B cell (primary cell): Measurements from ENCODE around the gene PAMR1. TPM values are rescaled to one million over a fixed set of nuclear protein-coding genes. Genes with fewer than 3 reads are reported as not detected.

Experiments used
- ATAC-seq: fragments of 200-7000 bp; cut with Tn5 transposase; one replicate; pipeline ENCODE4 v1.10.0; 2021; ENCODE audit warnings: low read depth, mild to moderate bottlenecking, moderate number of reproducible peaks, moderate library complexity
- CTCF ChIA-PET: fragments of 350-600 bp; sonication (Branson Sonifier 250); formaldehyde crosslinking; loops from one replicate; lab custom pipeline; 2021; ENCODE audit warnings: antibody characterized with exemption, inconsistent platforms; lab: Charles Lee
- POLR2A ChIA-PET: fragments of 350-600 bp; sonication (Branson Sonifier 250); formaldehyde crosslinking; loops from one replicate; lab custom pipeline; 2021; ENCODE audit warnings: antibody characterized with exemption; lab: Charles Lee
- DNase-seq: peaks from one replicate; pipeline ENCODE4 v3.0.0; 2013
- H2AFZ ChIP-seq: 2 replicates; pipeline ENCODE4 v1.6.1; 2012; ENCODE audit warnings: mild to moderate bottlenecking, low read depth, low read length; ENCODE audit not compliant: insufficient read depth, poor library complexity, severe bottlenecking
- H3K27ac ChIP-seq, 2 donors: 1 replicate in 1 of 2; 2 replicates in 1 of 2; pipeline ENCODE4 v1.5.1; 2012 to 2013; ENCODE audit warnings: low read length in 2 of 2, mild to moderate bottlenecking in 2 of 2, moderate library complexity in 1 of 2
- H3K27me3 ChIP-seq, 4 experiments: fragments of 200-600 bp in 1 of 4; sonication (generic) in 1 of 4; replicated peaks in 1 of 4; 1 replicate in 2 of 4; 2 replicates in 2 of 4; pipeline versions ENCODE4 v1.6.1 to v1.7.0; 2013 to 2016; ENCODE audit warnings: low read length in 3 of 4, mild to moderate bottlenecking in 2 of 4, mixed read lengths in 1 of 4, moderate library complexity in 1 of 4; ENCODE audit not compliant: insufficient read depth in 4 of 4, control insufficient read depth in 3 of 4; ENCODE audit errors: control extremely low read depth in 1 of 4
- H3K36me3 ChIP-seq, 2 experiments: replicated peaks in 1 of 2; 1 replicate in 1 of 2; 2 replicates in 1 of 2; pipeline versions ENCODE4 v1.6.1 to v1.7.1; 2013; ENCODE audit warnings: low read length in 1 of 2; ENCODE audit not compliant: insufficient read depth in 2 of 2, control insufficient read depth in 1 of 2; ENCODE audit errors: control extremely low read depth in 1 of 2, extremely low read depth in 1 of 2
- H3K4me1 ChIP-seq, 2 donors: fragments of 200-600 bp in 1 of 2; sonication (generic) in 1 of 2; 1 replicate in 1 of 2; 2 replicates in 1 of 2; pipeline versions ENCODE4 v1.5.1 to v1.6.1; 2013 to 2017; ENCODE audit warnings: low read length in 2 of 2; ENCODE audit not compliant: control insufficient read depth in 2 of 2, insufficient read depth in 2 of 2
- H3K4me2 ChIP-seq: replicated peaks from 2 replicates; pipeline ENCODE3; 2012; ENCODE audit warnings: mild to moderate bottlenecking, low read depth, low read length; ENCODE audit not compliant: poor library complexity, severe bottlenecking
- H3K4me3 ChIP-seq, 5 experiments: fragments of 200-600 bp in 1 of 5; sonication (generic) in 1 of 5; 1 replicate in 3 of 5; 2 replicates in 2 of 5; pipeline versions ENCODE4 v1.5.1 to v1.7.0; 2011 to 2016; ENCODE audit warnings: low read length in 4 of 5, mild to moderate bottlenecking in 4 of 5, low read depth in 2 of 5, control low read depth in 1 of 5, moderate library complexity in 1 of 5; ENCODE audit not compliant: insufficient read depth in 1 of 5; ENCODE audit errors: control extremely low read depth in 1 of 5, extremely low read depth in 1 of 5
- H3K79me2 ChIP-seq: fragments of 200-600 bp; sonication (generic); one replicate; pipeline ENCODE4 v1.6.0; 2016; ENCODE audit warnings: low read length; ENCODE audit not compliant: control insufficient read depth, insufficient read depth
- H3K9ac ChIP-seq: fragments of 200-600 bp; sonication (generic); 2 replicates; pipeline ENCODE4 v1.6.1; 2017; ENCODE audit warnings: mild to moderate bottlenecking, low read length, moderate library complexity
- H3K9me3 ChIP-seq, 3 donors: one replicate each; pipeline versions ENCODE4 v1.6.1 to v1.7.1; 2013; ENCODE audit warnings: low read length in 2 of 3; ENCODE audit not compliant: control insufficient read depth in 2 of 3, insufficient read depth in 1 of 3; ENCODE audit errors: control extremely low read depth in 1 of 3
- H4K20me1 ChIP-seq: 2 replicates; pipeline ENCODE4 v1.6.0; 2012; ENCODE audit warnings: mild to moderate bottlenecking, low read length; ENCODE audit not compliant: insufficient read depth, control insufficient read depth, poor library complexity, severe bottlenecking
- H3K27ac Mint-ChIP-seq: one replicate; pipeline ENCODE4 v1.8.0; 2021; ENCODE audit warnings: mixed read lengths
- H3K27me3 Mint-ChIP-seq: one replicate; pipeline ENCODE4 v1.8.0; 2021; ENCODE audit warnings: mixed read lengths
- H3K4me1 Mint-ChIP-seq: one replicate; pipeline ENCODE4 v1.8.0; 2021; ENCODE audit warnings: mixed read lengths
- H3K4me3 Mint-ChIP-seq: one replicate; pipeline ENCODE4 v1.8.0; 2021; ENCODE audit warnings: mixed read lengths
- H3K9me3 Mint-ChIP-seq: one replicate; pipeline ENCODE4 v1.8.0; 2022; ENCODE audit warnings: mixed read lengths; ENCODE audit not compliant: insufficient read depth
- CTCF ChIP-seq: fragments of 200-600 bp; IDR thresholded peaks from one replicate; pipeline ENCODE4 v1.8.0; 2022; ENCODE audit warnings: antibody characterized with exemption, mild to moderate bottlenecking
- EZH2 ChIP-seq: IDR thresholded peaks from 2 replicates; pipeline ENCODE4 v1.6.1; 2012; ENCODE audit warnings: borderline replicate concordance, low read depth, mild to moderate bottlenecking, moderate library complexity, low read length; ENCODE audit not compliant: insufficient read depth, poor library complexity, severe bottlenecking
- WGBS: methylation state at CpG from one replicate; pipeline ENCODE4 v1.1.5; 2013; ENCODE audit warnings: missing lambda C conversion rate; ENCODE audit not compliant: insufficient coverage; 5-methylcytosine and 5-hydroxymethylcytosine counted together
- intact Hi-C: fragments of 100-400 bp; cut with micrococcal nuclease; formaldehyde crosslinking; loops from one replicate; pipeline ENCODE4 v1.10.0; 2022
- polyA plus RNA-seq: library from polyadenylated mRNA; depleted of rRNA; stranded (reverse); fragments of >200 nt; gene quantifications from 2 replicates; pipeline ENCODE4 v1.2.3, GENCODE V29; 2012
- total RNA-seq, 2 donors: library from RNA; stranded (reverse); fragments of 120-200 nt in 1 of 2; gene quantifications; 1 replicate in 1 of 2; 2 replicates in 1 of 2; pipeline versions ENCODE4 v1.2.3 to v1.2.4, GENCODE V29; 2013 to 2022

The PAMR1 gene
- total and polyA plus RNA-seq, 2 donors (not counting 1 experiment from before 2014, with no cell fraction given) = not detected

- H3K27ac Mint-ChIP-seq = no peak overlapping the region
- ATAC-seq = no peak
- Histone ChIP-seq H2AFZ (no peak overlapping the region), H3K79me2 (no peaks in the 10 kb centered on the region), H3K27ac (no peak overlapping the region), H3K4me2 (no peak overlapping the region), H3K9ac (no peak overlapping the region), H3K36me3 (no peaks in the 10 kb centered on the region), H3K27me3 (peaks cover 0 to 33% (median 23%) of the 10 kb centered on the region in 4 experiments), H4K20me1 (no peaks in the 10 kb centered on the region), H3K9me3 (no peaks in the 10 kb centered on the region), H3K4me1 (peaks cover 19 to 21% of the 10 kb centered on the region in 2 donors), H3K4me3 (no peak overlapping the region)
- TF ChIP-seq CTCF (no peak), EZH2 (no peak)
- intact Hi-C loops = loop anchor here (5.0 kb wide), 1 partner anchor 898 kb away; no protein-coding TSS in a partner anchor
- POLR2A ChIA-PET = no interaction called here
- no peak overlapping the region for H3K4me3 Mint-ChIP-seq
- no peak for DNase-seq
- no peaks in the 10 kb centered on the region for H3K9me3 Mint-ChIP-seq
- CTCF ChIA-PET = no interaction called here
- H3K4me1 Mint-ChIP-seq = peaks cover 11% of the 10 kb centered on the region
- H3K27me3 Mint-ChIP-seq = peaks cover 62% of the 10 kb centered on the region
- 78% methylated on average over 1 of the region's 2 CpGs for WGBS
Observed at GRCh38 chr11:35415487-35415886, 109.9 kb downstream of the PAMR1 start.

GRCh38 chr11:35414776-35415175 lies 110.6 kb downstream of the PAMR1 start:
- H3K36me3 ChIP-seq = no peaks in the 10 kb centered on the region
- H3K4me3 Mint-ChIP-seq = no peak overlapping the region
- TF ChIP-seq CTCF (no peak), EZH2 (no peak)
- no peak overlapping the region for H3K4me3 ChIP-seq
- ChIA-PET POLR2A (no interaction called here), CTCF (interaction anchor here (1.0 kb wide), 1 partner anchor 215 kb away, joined by 3 read pairs; no protein-coding TSS in a partner anchor)
- no peak overlapping the region for H3K4me2 ChIP-seq
- intact Hi-C loops = loop anchor here (5.0 kb wide), 2 partner anchors 487 to 897 kb away; no protein-coding TSS in a partner anchor
- no peak overlapping the region for H3K27ac ChIP-seq
- H3K27ac Mint-ChIP-seq = no peak overlapping the region
- H3K27me3 ChIP-seq = peaks cover 0 to 26% (median 19%) of the 10 kb centered on the region in 4 experiments
- peaks cover 12 to 14% of the 10 kb centered on the region in 2 donors for H3K4me1 ChIP-seq
- peaks cover 5% of the 10 kb centered on the region for H3K4me1 Mint-ChIP-seq
- no peaks in the 10 kb centered on the region for H3K9me3 ChIP-seq
- no peaks in the 10 kb centered on the region for H3K9me3 Mint-ChIP-seq
- H3K79me2 ChIP-seq = no peaks in the 10 kb centered on the region
- H2AFZ ChIP-seq = no peak overlapping the region
- no peaks in the 10 kb centered on the region for H4K20me1 ChIP-seq
- no peak overlapping the region for H3K9ac ChIP-seq
- no peak for DNase-seq
- no peak for ATAC-seq
- no CpG with 5 or more reads among the region's 2 CpGs for WGBS
- peaks cover 62% of the 10 kb centered on the region for H3K27me3 Mint-ChIP-seq
